ENCODE measurements around the gene DCX. TPM values are rescaled to one million over a fixed set of nuclear protein-coding genes. Genes with fewer than 3 reads are reported as not detected.

The DCX gene
- polyA plus RNA-seq, 3 donors: not detected

- H3K4me1 Mint-ChIP-seq: no peaks in the 10 kb centered on the region
- H3K4me3 Mint-ChIP-seq: no peak overlapping the region
Observed at GRCh38 chrX:111407948-111408347, 4.0 kb downstream of the DCX start.

DNA sequence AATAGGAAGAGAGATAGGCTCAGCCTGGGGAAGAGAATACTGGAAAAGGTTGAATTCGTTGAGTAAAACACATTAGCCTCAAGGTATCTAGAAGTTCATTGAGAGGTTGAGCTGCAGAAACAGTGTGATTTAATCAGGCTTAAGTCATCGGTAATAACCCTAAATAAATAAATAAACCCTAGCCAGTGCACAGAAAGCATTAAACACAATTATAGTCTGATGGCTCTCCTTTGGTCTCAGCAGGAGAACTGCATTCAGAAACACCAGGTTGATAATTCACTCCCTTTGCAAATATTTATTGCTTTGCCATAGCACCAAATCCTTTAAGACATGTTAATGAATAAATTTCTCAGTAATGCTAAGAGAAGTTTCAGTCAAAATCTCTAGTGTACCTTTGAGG, 9.6 kb downstream of the DCX start:
- H3K36me3 Mint-ChIP-seq: no peaks in the 10 kb centered on the region
- TF ChIP-seq, protein P1, sequence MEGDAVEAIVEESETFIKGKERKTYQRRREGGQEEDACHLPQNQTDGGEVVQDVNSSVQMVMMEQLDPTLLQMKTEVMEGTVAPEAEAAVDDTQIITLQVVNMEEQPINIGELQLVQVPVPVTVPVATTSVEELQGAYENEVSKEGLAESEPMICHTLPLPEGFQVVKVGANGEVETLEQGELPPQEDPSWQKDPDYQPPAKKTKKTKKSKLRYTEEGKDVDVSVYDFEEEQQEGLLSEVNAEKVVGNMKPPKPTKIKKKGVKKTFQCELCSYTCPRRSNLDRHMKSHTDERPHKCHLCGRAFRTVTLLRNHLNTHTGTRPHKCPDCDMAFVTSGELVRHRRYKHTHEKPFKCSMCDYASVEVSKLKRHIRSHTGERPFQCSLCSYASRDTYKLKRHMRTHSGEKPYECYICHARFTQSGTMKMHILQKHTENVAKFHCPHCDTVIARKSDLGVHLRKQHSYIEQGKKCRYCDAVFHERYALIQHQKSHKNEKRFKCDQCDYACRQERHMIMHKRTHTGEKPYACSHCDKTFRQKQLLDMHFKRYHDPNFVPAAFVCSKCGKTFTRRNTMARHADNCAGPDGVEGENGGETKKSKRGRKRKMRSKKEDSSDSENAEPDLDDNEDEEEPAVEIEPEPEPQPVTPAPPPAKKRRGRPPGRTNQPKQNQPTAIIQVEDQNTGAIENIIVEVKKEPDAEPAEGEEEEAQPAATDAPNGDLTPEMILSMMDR (IDR thresholded peaks at IDR 0.05): no peak
- Histone ChIP-seq H4K20me1 (ENCODE audit: insufficient read depth, low read length) (no peaks in the 10 kb centered on the region), H2AFZ (ENCODE audit: insufficient read depth, low read depth, low read length, poor library complexity, severe bottlenecking) (no peak overlapping the region), H3K4me1 (ENCODE audit: control insufficient read depth in 1 of 2, insufficient read depth in 2 of 2, low read length in 2 of 2) (no peaks in the 10 kb centered on the region), H3K79me2 (ENCODE audit: insufficient read depth, low read length) (no peaks in the 10 kb centered on the region), H3K27me3 (ENCODE audit: control insufficient read depth in 2 of 2, insufficient read depth in 2 of 2, low read length in 2 of 2) (no peaks in the 10 kb centered on the region), H3K9ac (ENCODE audit: insufficient read depth, low read length, poor library complexity, severe bottlenecking) (no peak overlapping the region), H3K27ac (ENCODE audit: low read depth in 1 of 2, low read length in 2 of 2) (no peak overlapping the region), H3K9me3 (replicated peaks in 1 of 2; ENCODE audit: control insufficient read depth in 1 of 2, insufficient read depth in 1 of 2, low read length in 2 of 2) (no peaks in the 10 kb centered on the region), H3K36me3 (replicated peaks in 1 of 2; ENCODE audit: control insufficient read depth in 1 of 2, insufficient read depth in 2 of 2, low read length in 2 of 2) (no peaks in the 10 kb centered on the region), H3K4me3 (replicated peaks in 1 of 3; ENCODE audit: low read depth in 2 of 3, low read length in 3 of 3) (no peak overlapping the region), H3K4me2 (replicated peaks; ENCODE audit: extremely low read depth, low read length, poor library complexity, severe bottlenecking) (no peak overlapping the region)
- intact Hi-C loops (cut with micrococcal nuclease): no loop called here
- WGBS (ENCODE audit: insufficient coverage): no CpG with 5 or more reads among the region's 2 CpGs
- H3K27me3 Mint-ChIP-seq (ENCODE audit: low read depth in 3 of 3): peaks cover 0 to 8% (median 0%) of the 10 kb centered on the region in 3 donors
- H3K27ac Mint-ChIP-seq: no peak overlapping the region
- DNase-seq: no peak
- no peak overlapping the region for H3K4me3 Mint-ChIP-seq
- H3K9me3 Mint-ChIP-seq: peaks cover 0 to 2% (median 0%) of the 10 kb centered on the region in 7 donors
- no peaks in the 10 kb centered on the region for H3K4me1 Mint-ChIP-seq

More at GRCh38 chrX:111407948-111408347, 4.0 kb downstream of the DCX start:
- intact Hi-C loops (cut with micrococcal nuclease): no loop called here
- Histone ChIP-seq H3K9me3 (replicated peaks in 1 of 2; ENCODE audit: control insufficient read depth in 1 of 2, insufficient read depth in 1 of 2, low read length in 2 of 2) (no peaks in the 10 kb centered on the region), H3K4me2 (replicated peaks; ENCODE audit: extremely low read depth, low read length, poor library complexity, severe bottlenecking) (no peak overlapping the region), H3K4me1 (ENCODE audit: control insufficient read depth in 1 of 2, insufficient read depth in 2 of 2, low read length in 2 of 2) (no peaks in the 10 kb centered on the region), H3K9ac (ENCODE audit: insufficient read depth, low read length, poor library complexity, severe bottlenecking) (no peak overlapping the region), H3K36me3 (replicated peaks in 1 of 2; ENCODE audit: control insufficient read depth in 1 of 2, insufficient read depth in 2 of 2, low read length in 2 of 2) (no peaks in the 10 kb centered on the region), H3K79me2 (ENCODE audit: insufficient read depth, low read length) (no peaks in the 10 kb centered on the region), H3K27ac (ENCODE audit: low read depth in 1 of 2, low read length in 2 of 2) (no peak overlapping the region), H4K20me1 (ENCODE audit: insufficient read depth, low read length) (no peaks in the 10 kb centered on the region), H2AFZ (ENCODE audit: insufficient read depth, low read depth, low read length, poor library complexity, severe bottlenecking) (no peak overlapping the region), H3K4me3 (replicated peaks in 1 of 3; ENCODE audit: low read depth in 2 of 3, low read length in 3 of 3) (no peak overlapping the region), H3K27me3 (ENCODE audit: control insufficient read depth in 2 of 2, insufficient read depth in 2 of 2, low read length in 2 of 2) (peaks cover 2 to 6% of the 10 kb centered on the region in 2 donors)
- 40% methylated on average over 1 of the region's 3 CpGs for WGBS (ENCODE audit: insufficient coverage)
- Mint-ChIP-seq H3K9me3 (peaks cover 0 to 4% (median 1%) of the 10 kb centered on the region in 7 donors), H3K27me3 (ENCODE audit: low read depth in 3 of 3) (peaks cover 0 to 20% (median 7%) of the 10 kb centered on the region in 3 donors), H3K27ac (no peak overlapping the region), H3K36me3 (no peaks in the 10 kb centered on the region)
- DNase-seq: no peak
- TF ChIP-seq, protein P1 (IDR thresholded peaks at IDR 0.05): no peak
